SK-N-SH (cell line): Measurements from ENCODE around the gene ARAP1. TPM values are rescaled to one million over a fixed set of nuclear protein-coding genes. Genes with fewer than 3 reads are reported as not detected.

Experiments used
- CTCF ChIA-PET: fragments of 300-600, 350-600 bp; formaldehyde crosslinking; extraction: SDS; loops from one replicate; lab custom pipeline; 2021; lab: Yijun Ruan, JAX
- POLR2A ChIA-PET: fragments of 350-600 bp; sonication (Branson Sonifier 250); formaldehyde crosslinking; extraction: SDS; loops from one replicate; lab custom pipeline; 2020; ENCODE audit warnings: antibody characterized with exemption, inconsistent platforms; lab: Yijun Ruan, JAX
- DNase-seq: peaks from one replicate; pipeline ENCODE4 v3.0.0; 2012
- H2AFZ ChIP-seq: fragments of 200-600 bp; sonication (generic); 2 replicates; pipeline ENCODE4 v1.8.1; 2016; ENCODE audit warnings: antibody characterized with exemption, mild to moderate bottlenecking, low read depth
- H3F3A ChIP-seq: fragments of 200-600 bp; sonication (generic); replicated peaks from 2 replicates; pipeline ENCODE3; 2016; ENCODE audit warnings: antibody characterized with exemption, mild to moderate bottlenecking; ENCODE audit not compliant: insufficient read depth
- H3K27ac ChIP-seq, 2 experiments: fragments of 200-500 bp in 1 of 2; fragments of 200-600 bp in 1 of 2; sonication (Bioruptor generic) in 1 of 2; sonication (generic), shearing (Covaris generic) in 1 of 2; 2 replicates each; pipeline versions ENCODE4 v1.5.1 to v1.6.1; 2014 to 2016; ENCODE audit warnings: low read depth in 2 of 2, inconsistent platforms in 1 of 2, low read length in 1 of 2, mild to moderate bottlenecking in 1 of 2, mixed read lengths in 1 of 2
- H3K27me3 ChIP-seq: fragments of 200-600 bp; sonication (generic), shearing (Covaris generic); 2 replicates; pipeline ENCODE4 v1.6.1; 2016; ENCODE audit warnings: mixed run types; ENCODE audit not compliant: insufficient read depth
- H3K36me3 ChIP-seq, 2 experiments: fragments of 200-500 bp in 1 of 2; fragments of 200-600 bp in 1 of 2; sonication (Bioruptor generic) in 1 of 2; sonication (generic) in 1 of 2; replicated peaks in 1 of 2; 2 replicates each; pipeline versions ENCODE3 to v1.5.1; 2014 to 2016; ENCODE audit warnings: low read length in 1 of 2, mild to moderate bottlenecking in 1 of 2; ENCODE audit not compliant: insufficient read depth in 2 of 2, control insufficient read depth in 1 of 2
- H3K4me1 ChIP-seq, 2 experiments: fragments of 200-500 bp in 1 of 2; fragments of 200-600 bp in 1 of 2; sonication (Bioruptor generic) in 1 of 2; sonication (generic), shearing (Covaris generic) in 1 of 2; 2 replicates each; pipeline versions ENCODE4 v1.5.1 to v1.6.1; 2014 to 2016; ENCODE audit warnings: low read depth in 1 of 2, low read length in 1 of 2, mixed run types in 1 of 2; ENCODE audit not compliant: insufficient read depth in 2 of 2, control insufficient read depth in 1 of 2
- H3K4me2 ChIP-seq: fragments of 200-600 bp; sonication (generic), shearing (Covaris generic); 2 replicates; pipeline ENCODE4 v1.6.1; 2017; ENCODE audit warnings: mixed run types
- H3K4me3 ChIP-seq, 2 experiments: fragments of 200-500 bp in 1 of 2; fragments of 200-600 bp in 1 of 2; sonication (Bioruptor generic) in 1 of 2; sonication (generic), shearing (Covaris generic) in 1 of 2; 2 replicates each; pipeline versions ENCODE4 v1.5.1 to v1.8.1; 2014 to 2016; ENCODE audit warnings: low read depth in 2 of 2, inconsistent platforms in 1 of 2, low read length in 1 of 2, mild to moderate bottlenecking in 1 of 2, mixed read lengths in 1 of 2, moderate library complexity in 1 of 2
- H3K79me2 ChIP-seq: fragments of 200-600 bp; sonication (generic); 2 replicates; pipeline ENCODE4 v1.8.1; 2017; ENCODE audit warnings: mild to moderate bottlenecking; ENCODE audit not compliant: insufficient read depth
- H3K9ac ChIP-seq: fragments of 200-600 bp; sonication (generic); 2 replicates; pipeline ENCODE4 v1.6.1; 2017; ENCODE audit warnings: mixed run types
- H3K9me2 ChIP-seq: fragments of 200-600 bp; sonication (generic); 2 replicates; pipeline ENCODE4 v1.6.1; 2017; ENCODE audit warnings: mixed run types
- H3K9me3 ChIP-seq: fragments of 200-600 bp; sonication (generic); 2 replicates; pipeline ENCODE4 v1.6.1; 2017; ENCODE audit warnings: mixed run types, mild to moderate bottlenecking, moderate library complexity
- H4K20me1 ChIP-seq: fragments of 200-600 bp; sonication (generic); 2 replicates; pipeline ENCODE4 v1.6.1; 2017; ENCODE audit warnings: mild to moderate bottlenecking, mixed run types; ENCODE audit not compliant: insufficient read depth
- CHD2 ChIP-seq: fragments of 150-350 bp; IDR thresholded peaks from 2 replicates; pipeline ENCODE4 v1.6.1; 2018; ENCODE audit warnings: low read length; ENCODE audit not compliant: partially characterized antibody
- CTCF ChIP-seq: fragments of 200-600 bp; sonication (generic); IDR thresholded peaks from 2 replicates; pipeline ENCODE4 v1.6.1; 2017; ENCODE audit warnings: antibody characterized with exemption, mild to moderate bottlenecking, moderate library complexity
- ELF1 ChIP-seq: IDR thresholded peaks from 2 replicates; pipeline ENCODE4 v1.4.0; 2012
- EZH2phosphoT487 ChIP-seq: fragments of 200-600 bp; sonication (generic); IDR thresholded peaks from 2 replicates; pipeline ENCODE4 v1.6.1; 2017; ENCODE audit warnings: low read depth, mixed run types, mild to moderate bottlenecking, antibody characterized with exemption, moderate library complexity, borderline replicate concordance
- FOSL2 ChIP-seq: IDR thresholded peaks from 2 replicates; pipeline ENCODE4 v1.4.0; 2012; ENCODE audit warnings: low read depth, mild to moderate bottlenecking, moderate library complexity, borderline replicate concordance
- FOXJ3 ChIP-seq: sonication (generic); formaldehyde crosslinking; IDR thresholded peaks from 2 replicates; pipeline ENCODE4 v1.5.1; 2020; ENCODE audit warnings: mild to moderate bottlenecking, missing genetic modification reagents
- FOXM1 ChIP-seq: IDR thresholded peaks from 2 replicates; pipeline ENCODE4 v1.4.0; 2012; ENCODE audit warnings: low read depth, mild to moderate bottlenecking
- GABPA ChIP-seq: IDR thresholded peaks from 2 replicates; pipeline ENCODE4 v1.4.0; 2012; ENCODE audit warnings: low read depth, mild to moderate bottlenecking
- IRF3 ChIP-seq: fragments of 150-350 bp; IDR thresholded peaks from 2 replicates; pipeline ENCODE4 v1.6.1; 2016; ENCODE audit warnings: mild to moderate bottlenecking, low read depth, low read length
- MAX ChIP-seq: IDR thresholded peaks from 2 replicates; pipeline ENCODE4 v1.4.0; 2012; ENCODE audit warnings: low read depth
- MXI1 ChIP-seq: IDR thresholded peaks from 2 replicates; pipeline ENCODE4 v1.6.1; 2012; ENCODE audit warnings: mild to moderate bottlenecking, low read depth, low read length, improper control_type of control experiment
- NFIC ChIP-seq: IDR thresholded peaks from 2 replicates; pipeline ENCODE4 v1.4.0; 2012; ENCODE audit warnings: borderline replicate concordance
- PBX3 ChIP-seq: IDR thresholded peaks from 2 replicates; pipeline ENCODE4; 2012
- POLR2AphosphoS5 ChIP-seq: IDR thresholded peaks from 2 replicates; pipeline ENCODE4 v1.6.1; 2012; ENCODE audit warnings: low read depth, low read length
- RAD21 ChIP-seq: IDR thresholded peaks from 2 replicates; pipeline ENCODE4 v1.6.1; 2012; ENCODE audit warnings: mild to moderate bottlenecking, low read length
- RCOR1 ChIP-seq: fragments of 150-350 bp; IDR thresholded peaks from 2 replicates; pipeline ENCODE4 v1.6.1; 2017; ENCODE audit warnings: antibody characterized with exemption, low read length
- RFX5 ChIP-seq: IDR thresholded peaks from 2 replicates; pipeline ENCODE4 v1.6.1; 2012; ENCODE audit warnings: mild to moderate bottlenecking, improper control_type of control experiment, low read length
- SIN3A ChIP-seq: IDR thresholded peaks from 2 replicates; pipeline ENCODE4 v1.6.1; 2012; ENCODE audit warnings: low read depth, mild to moderate bottlenecking, low read length, moderate library complexity, borderline replicate concordance
- TCF12 ChIP-seq: IDR thresholded peaks from 2 replicates; pipeline ENCODE4 v1.4.0; 2012
- TEAD4 ChIP-seq: IDR thresholded peaks from 2 replicates; pipeline ENCODE4 v1.4.0; 2012; ENCODE audit warnings: mild to moderate bottlenecking, borderline replicate concordance; ENCODE audit not compliant: insufficient read depth
- USF2 ChIP-seq: fragments of 150-350 bp; IDR thresholded peaks from 2 replicates; pipeline ENCODE4 v1.6.1; 2017; ENCODE audit warnings: antibody characterized with exemption, low read length, low read depth, borderline replicate concordance
- WGBS: methylation state at CpG from one replicate; pipeline ENCODE4 v1.1.6; 2017; ENCODE audit warnings: low lambda C conversion rate; 5-methylcytosine and 5-hydroxymethylcytosine counted together
- polyA plus RNA-seq, 3 experiments: library from polyadenylated mRNA; depleted of rRNA; stranded (reverse); fragments of >200 nt; gene quantifications; 2 replicates each; pipeline ENCODE4 v1.2.3, GENCODE V29; 2012

Gene ARAP1
- polyA plus RNA-seq, 1 of the 3 experiments (the other 2 are of a cell fraction), result 56.6 TPM

GRCh38 chr11:72700146-72700545, 52.1 kb downstream of the ARAP1 start:
- H3K27me3 ChIP-seq, result no peaks in the 10 kb centered on the region
- peaks cover 0 to 50% of the 10 kb centered on the region in 2 experiments for H3K36me3 ChIP-seq
- ChIA-PET POLR2A (no interaction called here), CTCF (interaction anchor here (1.1 to 3.7 kb wide), 4 partner anchors 16 to 723 kb away, joined by 3 to 36 read pairs (median 4); no protein-coding TSS in a partner anchor)
- WGBS, result 56% methylated on average over 3 of the region's 3 CpGs
- H3K9me2 ChIP-seq, result no peaks in the 10 kb centered on the region
- no peaks in the 10 kb centered on the region for H3K79me2 ChIP-seq
- H3K9me3 ChIP-seq, result no peaks in the 10 kb centered on the region
- no peak overlapping the region for H3K4me3 ChIP-seq
- TF ChIP-seq RFX5 (no peak), PBX3 (0 out of 2 replicates have a peak, but pooled peaks have one; percentile 12), TEAD4 (no peak), USF2 (no peak), FOXJ3 (CRISPR knock-in tag) (no peak), ELF1 (no peak), SIN3A (no peak), FOXM1 (no peak)
- no peak overlapping the region for H3K27ac ChIP-seq
- H3K4me1 ChIP-seq, result peaks cover 0 to 9% of the 10 kb centered on the region in 2 experiments; a peak in 1 of 4 replicates
- no peak overlapping the region for H2AFZ ChIP-seq
- H4K20me1 ChIP-seq, result no peaks in the 10 kb centered on the region
- H3K9ac ChIP-seq, result no peak overlapping the region
- DNase-seq, result no peak
- no peaks in the 10 kb centered on the region for H3F3A ChIP-seq
- H3K4me2 ChIP-seq, result no peak overlapping the region; the same call in 1 of the 2 replicates

- Histone ChIP-seq H3K9ac (no peak overlapping the region), H3K4me3 (no peak overlapping the region), H3K27me3 (no peaks in the 10 kb centered on the region), H3F3A (no peaks in the 10 kb centered on the region), H3K9me3 (no peaks in the 10 kb centered on the region), H3K4me1 (no peaks in the 10 kb centered on the region; a peak in 1 of 4 replicates), H2AFZ (no peak overlapping the region), H3K36me3 (peaks cover 4 to 63% of the 10 kb centered on the region in 2 experiments), H3K27ac (no peak overlapping the region), H3K4me2 (no peak overlapping the region), H3K79me2 (no peaks in the 10 kb centered on the region), H4K20me1 (no peaks in the 10 kb centered on the region), H3K9me2 (no peaks in the 10 kb centered on the region)
- no peak for TF ChIP-seq TCF12
- no peak for TF ChIP-seq ELF1
- no peak for TF ChIP-seq FOSL2
- no peak for TF ChIP-seq MAX
- no peak for TF ChIP-seq SIN3A
- no peak for TF ChIP-seq TEAD4
- no peak for TF ChIP-seq CTCF
- TF ChIP-seq POLR2AphosphoS5, result no peak
- TF ChIP-seq GABPA, result no peak
- TF ChIP-seq RFX5, result no peak
- no peak for TF ChIP-seq CHD2
- TF ChIP-seq IRF3, result no peak
- TF ChIP-seq MXI1, result no peak
- no peak for TF ChIP-seq EZH2phosphoT487
- no peak for TF ChIP-seq FOXJ3 (CRISPR knock-in tag)
- no peak for TF ChIP-seq NFIC
- no peak for TF ChIP-seq RAD21
- TF ChIP-seq RCOR1, result no peak
- ChIA-PET POLR2A (no interaction called here), CTCF (interaction anchor here (0.7 to 3.7 kb wide), 3 partner anchors 14 to 27 kb away, joined by 3 to 36 read pairs (median 3); no protein-coding TSS in a partner anchor)
- DNase-seq, result no peak
- 96% methylated on average over 12 of the region's 16 CpGs for WGBS
Observed at GRCh38 chr11:72697814-72698213, 54.4 kb downstream of the ARAP1 start.
